NCI-H2227 treated with DMSO at 0.1 percent for 48 hours (cell line): ENCODE data around the gene IKBIP.
"Not testable (repeated sequence)": the region's sequence is repeated elsewhere in the genome, so short reads cannot be mapped to it uniquely, and the experiment has no call there.

ENCODE experiments used
- DNase-seq: peaks from one replicate; lab custom pipeline; 2025; lab: John Stamatoyannopoulos, UW

Gene IKBIP

GRCh38 chr12:98644712-98645571 is at the start of gene IKBIP, which contains the start of gene APAF1:
Gene IKBIP (minus strand): TSS chr12:98644788. CDS start chr12:98644701, 87 bp downstream.
Gene APAF1 (plus strand): TSS chr12:98645290. CDS start chr12:98648360, 3,070 bp downstream.
- peak; percentile 95 for DNase-seq

GRCh38 chr12:98691351-98691750 is 46.8 kb upstream of the IKBIP start:
- no peak for DNase-seq

GRCh38 chr12:98686603-98687002 is 42.0 kb upstream of the IKBIP start:
- no peak for DNase-seq

GRCh38 chr12:98684199-98684598 is 39.6 kb upstream of the IKBIP start:
- no peak for DNase-seq

GRCh38 chr12:98679611-98680005 is 35.0 kb upstream of the IKBIP start:
- DNase-seq, result no peak

GRCh38 chr12:98678946-98679610 is 34.5 kb upstream of the IKBIP start:
- DNase-seq, result no peak

- DNase-seq, result no peak
Measured at GRCh38 chr12:98678236-98678945, 33.8 kb upstream of the IKBIP start.

- no peak for DNase-seq
Measured at GRCh38 chr12:98674841-98675240, 30.3 kb upstream of the IKBIP start.

GRCh38 chr12:98671459-98671858 is 26.9 kb upstream of the IKBIP start:
- no peak for DNase-seq

- no peak for DNase-seq
Measured at GRCh38 chr12:98669751-98670150, 25.2 kb upstream of the IKBIP start.

GRCh38 chr12:98660521-98660920 is 15.9 kb upstream of the IKBIP start:
- no peak for DNase-seq

GRCh38 chr12:98656289-98657101 is 11.9 kb upstream of the IKBIP start:
- DNase-seq, result peak; percentile 60

- peak; percentile 34 for DNase-seq
Measured at GRCh38 chr12:98653866-98654493, 9.4 kb upstream of the IKBIP start.

GRCh38 chr12:98651328-98651727 is 6.7 kb upstream of the IKBIP start:
- no peak for DNase-seq

- no peak for DNase-seq
Measured at GRCh38 chr12:98646294-98647090, 1.9 kb upstream of the IKBIP start.

GRCh38 chr12:98645572-98646067 is 1.0 kb upstream of the IKBIP start:
- no peak for DNase-seq

- no peak for DNase-seq
Measured at GRCh38 chr12:98644433-98644711, 216 bp downstream of the IKBIP start.

GRCh38 chr12:98642801-98643200 is 1.8 kb downstream of the IKBIP start:
- DNase-seq, result not testable (repeated sequence)

- DNase-seq, result peak; percentile 28
Measured at GRCh38 chr12:98639491-98639890, 5.1 kb downstream of the IKBIP start.

- no peak for DNase-seq
Measured at GRCh38 chr12:98638009-98638408, 6.6 kb downstream of the IKBIP start.
